Keratinocyte (primary cell): ENCODE measurements around the gene GRIK4. TPM values are rescaled to one million over a fixed set of nuclear protein-coding genes. Genes with fewer than 3 reads are reported as not detected.

Experiments used
- DNase-seq: peaks from one replicate; pipeline ENCODE4 v3.0.0-alpha.2; 2011; ENCODE audit warnings: low read depth, missing footprints, low spot score
- FAIRE-seq: peaks from 2 replicates; lab custom pipeline; 2011; peaks lifted over from hg19 to GRCh38; lab: Jason Lieb, UNC
- H2AFZ ChIP-seq: 2 replicates; pipeline ENCODE4 v1.6.0; 2012; ENCODE audit warnings: low read length, control low read depth, inconsistent platforms; ENCODE audit not compliant: control insufficient read depth
- H3K27ac ChIP-seq: 2 replicates; pipeline ENCODE4 v1.5.1; 2011; ENCODE audit warnings: low read length; ENCODE audit not compliant: control insufficient read depth, insufficient read depth
- H3K27me3 ChIP-seq: 3 replicates; pipeline ENCODE4 v1.6.0; 2011; ENCODE audit warnings: low read length; ENCODE audit not compliant: control insufficient read depth, insufficient read depth; ENCODE audit errors: extremely low read depth
- H3K36me3 ChIP-seq, 2 experiments: 2 replicates in 1 of 2; 3 replicates in 1 of 2; pipeline ENCODE4 v1.5.1; 2011; ENCODE audit warnings: low read length in 2 of 2, mild to moderate bottlenecking in 1 of 2; ENCODE audit not compliant: control insufficient read depth in 2 of 2, insufficient read depth in 2 of 2; ENCODE audit errors: extremely low read depth in 1 of 2
- H3K4me1 ChIP-seq: 3 replicates; pipeline ENCODE4 v1.5.1; 2011; ENCODE audit warnings: low read length; ENCODE audit not compliant: control insufficient read depth, insufficient read depth; ENCODE audit errors: extremely low read depth
- H3K4me2 ChIP-seq: 3 replicates; pipeline ENCODE4 v1.6.0; 2011; ENCODE audit warnings: low read depth, low read length; ENCODE audit not compliant: control insufficient read depth, insufficient read depth; ENCODE audit errors: extremely low read depth
- H3K4me3 ChIP-seq, 3 experiments: fragments of 200-600 bp in 1 of 3; sonication (generic) in 1 of 3; 2 replicates in 2 of 3; 3 replicates in 1 of 3; pipeline ENCODE4 v1.5.1; 2011 to 2016; ENCODE audit warnings: low read length in 3 of 3, mild to moderate bottlenecking in 3 of 3, control low read depth in 2 of 3, inconsistent platforms in 1 of 3, low read depth in 1 of 3, mixed read lengths in 1 of 3, mixed run types in 1 of 3, moderate library complexity in 1 of 3; ENCODE audit not compliant: control insufficient read depth in 2 of 3, insufficient read depth in 2 of 3; ENCODE audit errors: extremely low read depth in 1 of 3
- H3K79me2 ChIP-seq: 2 replicates; pipeline ENCODE4 v1.6.0; 2012; ENCODE audit warnings: low read length; ENCODE audit not compliant: control insufficient read depth, insufficient read depth
- H3K9ac ChIP-seq: 3 replicates; pipeline ENCODE4 v1.6.0; 2011; ENCODE audit warnings: low read length; ENCODE audit not compliant: control insufficient read depth, insufficient read depth; ENCODE audit errors: extremely low read depth
- H3K9me1 ChIP-seq: 3 replicates; pipeline ENCODE4 v1.6.0; 2011; ENCODE audit warnings: low read length; ENCODE audit not compliant: control insufficient read depth, insufficient read depth; ENCODE audit errors: extremely low read depth
- H3K9me3 ChIP-seq: 2 replicates; pipeline ENCODE4 v1.5.1; 2012; ENCODE audit warnings: low read depth, low read length; ENCODE audit not compliant: control insufficient read depth
- H4K20me1 ChIP-seq: 3 replicates; pipeline ENCODE4 v1.6.0; 2011; ENCODE audit warnings: low read length; ENCODE audit not compliant: control insufficient read depth, insufficient read depth; ENCODE audit errors: extremely low read depth
- CTCF ChIP-seq, 3 experiments: IDR thresholded peaks in 1 of 3; conservative IDR thresholded peaks in 1 of 3; optimal IDR thresholded peaks in 1 of 3; 2 replicates in 2 of 3; 3 replicates in 1 of 3; pipeline versions ENCODE3 to v1.5.1; 2011; ENCODE audit warnings: low read length in 3 of 3, mild to moderate bottlenecking in 3 of 3, moderate library complexity in 2 of 3, control low read depth in 1 of 3, inconsistent platforms in 1 of 3; ENCODE audit not compliant: insufficient read depth in 2 of 3; ENCODE audit errors: extremely low read depth in 1 of 3
- EZH2 ChIP-seq: IDR thresholded peaks from one replicate; pipeline ENCODE4 v1.6.1; 2012; ENCODE audit warnings: inconsistent platforms, mild to moderate bottlenecking, low read length, moderate library complexity
- dilution Hi-C: fragments of 300-500 bp; cut with MboI; formaldehyde crosslinking; loops from one replicate; pipeline ENCODE4 v1.7.0; 2020; ENCODE audit warnings: low sequenced_read_pairs; ENCODE audit not compliant: extremely low pct_ligation_motif_present
- polyA plus RNA-seq, 5 experiments: library from polyadenylated mRNA; depleted of rRNA in 3 of 5; stranded (reverse) in 3 of 5; stranded (forward) in 1 of 5; unstranded in 1 of 5; fragments of >200 nt; gene quantifications; 1 replicate in 1 of 5; 2 replicates in 3 of 5; 3 replicates in 1 of 5; pipeline versions ENCODE4 v1.2.1 to v1.2.3, GENCODE V29; 2011 to 2012; ENCODE audit warnings: missing spikeins in 2 of 5, low read depth in 1 of 5, low replicate concordance in 1 of 5

The GRIK4 gene
- polyA plus RNA-seq, 1 donor (not counting 4 experiments of a cell fraction or from before 2014, with no cell fraction given), result not detected

GRCh38 chr11:120903686-120904085, 392.1 kb downstream of the GRIK4 start:
- DNase-seq, result no peak
- dilution Hi-C loops, result no loop called here
- Histone ChIP-seq H3K27me3 (no peaks in the 10 kb centered on the region), H3K79me2 (no peaks in the 10 kb centered on the region), H3K27ac (no peak overlapping the region), H4K20me1 (no peaks in the 10 kb centered on the region), H3K4me3 (no peak overlapping the region), H3K36me3 (no peaks in the 10 kb centered on the region), H3K9ac (no peak overlapping the region), H3K9me1 (no peaks in the 10 kb centered on the region), H3K9me3 (no peaks in the 10 kb centered on the region), H3K4me2 (no peak overlapping the region), H2AFZ (no peak overlapping the region), H3K4me1 (no peaks in the 10 kb centered on the region)
- FAIRE-seq, result no peak
- TF ChIP-seq EZH2 (no peak), CTCF (optimal IDR thresholded peaks at IDR 0.05 in 1 of 3, IDR thresholded peaks at IDR 0.05 in 1 of 3, conservative IDR thresholded peaks at IDR 0.05 in 1 of 3; ENCODE audit: extremely low read depth in 1 of 3, insufficient read depth in 2 of 3, low read length in 3 of 3) (no peak)

- DNase-seq, result no peak
- dilution Hi-C loops, result no loop called here
- no peak for FAIRE-seq
- TF ChIP-seq EZH2, result no peak
- no peak for TF ChIP-seq CTCF (optimal IDR thresholded peaks at IDR 0.05 in 1 of 3, IDR thresholded peaks at IDR 0.05 in 1 of 3, conservative IDR thresholded peaks at IDR 0.05 in 1 of 3; ENCODE audit: extremely low read depth in 1 of 3, insufficient read depth in 2 of 3, low read length in 3 of 3)
- Histone ChIP-seq H3K79me2 (no peaks in the 10 kb centered on the region), H3K9ac (no peak overlapping the region), H3K9me1 (no peaks in the 10 kb centered on the region), H3K4me1 (no peaks in the 10 kb centered on the region), H2AFZ (no peak overlapping the region), H3K27ac (no peak overlapping the region), H3K4me3 (no peak overlapping the region), H3K36me3 (no peaks in the 10 kb centered on the region), H3K27me3 (no peaks in the 10 kb centered on the region), H3K4me2 (no peak overlapping the region), H3K9me3 (no peaks in the 10 kb centered on the region), H4K20me1 (no peaks in the 10 kb centered on the region)
Observed at GRCh38 chr11:120904116-120904515, 392.6 kb downstream of the GRIK4 start.
